Activated T-cell treated with anti-CD3 and anti-CD28 coated beads for 48 hours (primary cell): ENCODE data around the gene CASTOR2.
"Not testable (repeated sequence)": the region's sequence is repeated elsewhere in the genome, so short reads cannot be mapped to it uniquely, and the experiment has no call there.

Experiments used
- DNase-seq: peaks from one replicate; pipeline ENCODE4 v3.0.0-alpha.2; 2020; ENCODE audit warnings: low read depth

CASTOR2 gene

DNA sequence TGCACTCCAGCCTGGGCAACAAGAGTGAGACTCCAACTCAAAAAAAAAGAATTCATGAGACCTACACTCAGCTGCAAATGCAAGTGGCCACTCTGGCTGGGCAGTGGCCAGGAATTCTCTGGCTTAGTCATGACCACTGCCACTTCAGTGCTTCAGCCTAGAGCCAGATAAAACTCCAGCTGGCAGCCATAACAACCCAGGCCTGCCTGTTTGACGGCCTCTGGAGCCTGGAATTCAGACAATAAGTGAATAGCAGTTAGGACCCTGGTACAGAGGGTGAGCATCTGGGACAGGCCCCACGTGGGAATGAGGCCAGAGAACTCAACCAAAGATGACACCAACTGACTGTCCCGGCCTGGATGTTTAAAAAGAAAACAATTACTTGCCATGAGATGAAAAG lies 90.2 kb downstream of the CASTOR2 start:
- DNase-seq = no peak

DNA sequence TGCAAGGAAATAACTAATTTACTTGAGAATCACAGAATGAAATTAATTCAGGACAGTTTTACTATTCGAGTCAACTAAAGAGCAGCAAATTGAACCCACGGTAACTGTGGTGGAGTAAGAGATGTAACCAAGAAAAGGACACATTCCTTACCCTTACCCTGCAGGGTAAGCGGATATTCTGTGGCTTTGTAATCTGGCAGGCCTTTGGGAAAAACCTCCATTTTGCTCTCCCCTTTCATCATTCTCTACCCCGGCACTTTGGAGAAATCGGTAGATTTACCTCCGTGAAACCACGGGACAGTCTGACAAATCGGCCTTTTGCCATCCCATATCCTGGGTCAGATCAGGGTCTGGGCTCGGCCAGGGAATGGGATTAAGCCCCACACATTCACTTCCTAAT lies 90.7 kb downstream of the CASTOR2 start:
- no peak for DNase-seq

DNA sequence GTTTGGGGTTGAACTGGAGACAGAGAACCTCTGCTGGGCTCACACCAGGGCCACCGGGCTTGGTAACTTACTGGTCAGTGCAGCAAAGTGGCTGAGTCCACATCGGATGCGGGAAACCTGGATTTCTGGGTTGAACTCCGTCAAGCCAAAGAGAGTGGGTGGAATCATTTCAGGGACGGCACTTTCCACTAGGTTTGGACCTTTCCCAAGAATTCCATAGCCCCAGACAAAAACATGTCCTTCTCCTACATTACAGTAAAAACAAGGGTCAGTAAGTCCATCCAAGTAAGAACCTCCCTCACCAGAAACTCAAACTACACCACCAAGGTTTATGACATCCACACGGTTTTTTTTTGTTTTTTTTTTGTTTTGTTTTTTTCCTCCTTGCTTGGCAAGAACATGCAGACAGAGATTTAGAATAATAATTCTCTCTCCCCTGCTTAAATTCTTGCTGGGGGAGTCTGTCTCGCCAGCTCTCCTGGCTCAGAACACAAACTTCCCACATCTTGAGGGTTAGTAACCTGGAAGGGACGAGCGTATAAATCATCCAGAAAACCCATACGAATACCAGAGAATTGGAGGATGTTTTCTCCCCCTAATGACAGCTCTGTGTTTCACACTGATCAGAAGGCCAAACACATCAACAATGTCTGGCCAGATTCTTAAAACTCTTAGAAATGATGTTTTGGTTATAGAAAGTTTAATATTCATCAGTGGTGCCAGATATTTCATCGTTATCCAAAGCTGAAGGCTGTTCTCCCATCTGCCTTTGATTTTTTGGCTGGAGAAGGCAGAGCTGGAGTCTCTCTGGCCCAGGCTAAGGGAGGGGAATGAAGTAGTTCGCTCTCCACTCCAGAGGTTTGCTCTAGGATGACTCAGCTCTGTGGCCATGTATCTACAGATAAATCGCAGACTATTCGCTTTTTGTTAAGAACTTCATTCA lies 91.6 kb downstream of the CASTOR2 start:
- DNase-seq = no peak

- no peak for DNase-seq
Measured at GRCh38 chr7:75058406-75058805, 93.9 kb downstream of the CASTOR2 start.

GRCh38 chr7:75064291-75064690 lies 99.8 kb downstream of the CASTOR2 start:
- no peak for DNase-seq

GRCh38 chr7:75064801-75065200 lies 100.3 kb downstream of the CASTOR2 start:
- DNase-seq = no peak

DNA sequence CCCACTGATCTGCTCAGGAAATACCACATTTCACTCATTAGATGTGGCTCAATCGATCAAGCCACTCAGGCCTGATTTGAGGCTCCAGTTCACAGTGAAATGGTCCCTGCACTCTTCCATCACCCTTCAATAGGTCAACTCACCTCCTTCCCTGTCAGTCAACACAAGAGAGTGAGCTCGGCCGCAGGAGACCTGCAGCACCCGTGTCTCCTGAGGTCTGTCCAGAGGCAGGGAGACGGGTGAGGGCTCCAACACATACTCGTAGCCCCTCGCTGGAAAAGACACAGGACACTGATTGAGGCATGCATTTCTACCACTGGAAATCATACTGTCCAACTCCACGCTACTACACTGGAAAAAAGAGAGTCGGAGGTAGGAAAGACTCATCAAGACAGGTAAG lies 102.0 kb downstream of the CASTOR2 start:
- no peak for DNase-seq

DNA sequence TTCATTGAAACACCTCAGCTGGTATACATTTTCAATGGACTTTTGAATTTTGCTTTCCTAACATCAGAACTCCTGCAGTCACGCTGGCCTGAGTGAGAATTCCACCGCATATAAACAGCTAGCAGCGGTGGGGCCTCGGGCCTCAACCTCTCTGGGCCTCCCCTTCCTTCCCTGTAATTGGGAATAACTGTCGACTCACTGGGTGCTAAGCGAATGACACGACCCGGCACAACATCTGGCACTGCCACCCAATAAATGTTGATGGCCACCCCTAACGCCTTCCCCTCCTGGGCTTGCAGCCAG lies 108.4 kb downstream of the CASTOR2 start:
- DNase-seq = no peak

- DNase-seq = not testable (repeated sequence)
Measured at GRCh38 chr7:75074262-75074641, 109.7 kb downstream of the CASTOR2 start.
